K562 (cell line): ENCODE data around the gene ANKRD34B.

Source experiments
- CBFB ChIP-seq: sonication (generic); formaldehyde crosslinking; IDR thresholded peaks from 2 replicates; pipeline ENCODE4 v1.4.0; 2020; ENCODE audit warnings: mild to moderate bottlenecking, missing genetic modification reagents
- POLR2A ChIP-seq: fragments of 450-650 bp; conservative IDR thresholded peaks from 2 replicates; pipeline ENCODE4 v1.6.1; 2016
- ZFP91 ChIP-seq: sonication (generic); formaldehyde crosslinking; IDR thresholded peaks from 2 replicates; pipeline ENCODE4 v1.8.0; 2022; ENCODE audit warnings: mild to moderate bottlenecking, missing genetic modification reagents

GRCh38 chr5:80566711-80567259 lies 3.3 kb downstream of the ANKRD34B start:
- TF ChIP-seq ZFP91 (no peak), CBFB (CRISPR knock-in tag) (no peak), POLR2A (no peak)
